ENCODE measurements around the gene KCNJ9.
A peak's percentile ranks its signal among the peaks of the same experiment; 100 is the strongest.

Gene KCNJ9

GRCh38 chr1:160061369-160062229 lies 19.7 kb upstream of the KCNJ9 start:
- Histone ChIP-seq H3K4me3 (ENCODE audit: severe bottlenecking) (no peak overlapping the region), H3K9me3 (ENCODE audit: severe bottlenecking) (no peaks in the 10 kb centered on the region)

DNA sequence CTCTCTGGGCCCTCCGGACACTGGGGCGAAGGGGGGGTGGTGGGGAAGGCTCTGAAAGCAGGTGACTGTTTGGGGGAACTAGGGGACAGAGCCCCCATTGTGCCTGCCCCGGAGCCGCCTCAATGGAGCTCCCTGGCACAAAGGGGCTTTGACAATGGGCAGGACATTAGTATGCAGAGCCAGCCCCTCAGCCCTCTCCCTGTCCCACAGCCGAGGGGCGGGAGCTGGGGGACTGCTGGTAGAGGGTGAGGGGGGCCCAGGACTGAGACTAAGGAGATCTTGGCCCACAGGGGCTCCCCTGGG lies 19.2 kb upstream of the KCNJ9 start:
- TF ChIP-seq, protein P1, sequence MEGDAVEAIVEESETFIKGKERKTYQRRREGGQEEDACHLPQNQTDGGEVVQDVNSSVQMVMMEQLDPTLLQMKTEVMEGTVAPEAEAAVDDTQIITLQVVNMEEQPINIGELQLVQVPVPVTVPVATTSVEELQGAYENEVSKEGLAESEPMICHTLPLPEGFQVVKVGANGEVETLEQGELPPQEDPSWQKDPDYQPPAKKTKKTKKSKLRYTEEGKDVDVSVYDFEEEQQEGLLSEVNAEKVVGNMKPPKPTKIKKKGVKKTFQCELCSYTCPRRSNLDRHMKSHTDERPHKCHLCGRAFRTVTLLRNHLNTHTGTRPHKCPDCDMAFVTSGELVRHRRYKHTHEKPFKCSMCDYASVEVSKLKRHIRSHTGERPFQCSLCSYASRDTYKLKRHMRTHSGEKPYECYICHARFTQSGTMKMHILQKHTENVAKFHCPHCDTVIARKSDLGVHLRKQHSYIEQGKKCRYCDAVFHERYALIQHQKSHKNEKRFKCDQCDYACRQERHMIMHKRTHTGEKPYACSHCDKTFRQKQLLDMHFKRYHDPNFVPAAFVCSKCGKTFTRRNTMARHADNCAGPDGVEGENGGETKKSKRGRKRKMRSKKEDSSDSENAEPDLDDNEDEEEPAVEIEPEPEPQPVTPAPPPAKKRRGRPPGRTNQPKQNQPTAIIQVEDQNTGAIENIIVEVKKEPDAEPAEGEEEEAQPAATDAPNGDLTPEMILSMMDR (IDR thresholded peaks at IDR 0.05; ENCODE audit: poor library complexity, severe bottlenecking) = no peak
- no peak overlapping the region for H3K27ac ChIP-seq (ENCODE audit: poor library complexity, severe bottlenecking)
- no peak for DNase-seq (ENCODE audit: low spot score)
- no peaks in the 10 kb centered on the region for H3K9me3 ChIP-seq (ENCODE audit: severe bottlenecking)
- H3K4me1 ChIP-seq (ENCODE audit: insufficient read depth, poor library complexity, severe bottlenecking) = no peaks in the 10 kb centered on the region
- H3K27me3 ChIP-seq (ENCODE audit: insufficient read depth, poor library complexity, severe bottlenecking) = no peaks in the 10 kb centered on the region
- no peaks in the 10 kb centered on the region for H3K36me3 ChIP-seq (ENCODE audit: low read depth)
- H3K4me3 ChIP-seq (ENCODE audit: severe bottlenecking) = no peak overlapping the region
- ATAC-seq (ENCODE audit: low read depth) = no peak

More at GRCh38 chr1:160061369-160062229, 19.7 kb upstream of the KCNJ9 start:
- Histone ChIP-seq H3K27ac (ENCODE audit: poor library complexity, severe bottlenecking) (no peak overlapping the region), H3K36me3 (ENCODE audit: low read depth) (no peaks in the 10 kb centered on the region), H3K27me3 (ENCODE audit: insufficient read depth, poor library complexity, severe bottlenecking) (no peaks in the 10 kb centered on the region), H3K4me1 (ENCODE audit: insufficient read depth, poor library complexity, severe bottlenecking) (no peaks in the 10 kb centered on the region)
- ATAC-seq (ENCODE audit: low read depth) (peak; percentile 62), DNase-seq (ENCODE audit: low spot score) (no peak)
- TF ChIP-seq, protein P1 (IDR thresholded peaks at IDR 0.05; ENCODE audit: poor library complexity, severe bottlenecking) = no peak

DNA sequence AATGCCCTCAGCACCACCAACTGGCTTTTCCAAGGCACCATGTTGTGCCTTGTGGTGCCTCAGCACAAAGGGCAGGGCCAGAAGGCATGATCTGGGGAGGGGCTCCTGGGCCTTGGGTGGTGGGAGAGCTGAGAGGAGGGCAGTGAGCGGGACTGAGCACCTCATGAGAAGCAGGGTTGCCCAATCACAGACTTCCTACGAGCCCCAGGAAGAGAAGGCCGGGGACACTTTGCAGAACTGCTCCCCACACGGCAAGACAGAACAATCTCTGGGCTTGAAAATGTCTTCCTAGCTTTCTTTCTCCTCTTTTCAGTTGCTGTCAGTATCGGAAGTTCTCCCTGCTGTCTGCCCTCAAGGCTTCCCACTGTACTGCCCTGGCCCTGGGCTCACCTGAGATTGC lies 18.2 kb upstream of the KCNJ9 start:
- H3K27ac ChIP-seq (ENCODE audit: poor library complexity, severe bottlenecking) = no peak overlapping the region
- no peak for DNase-seq (ENCODE audit: low spot score)
- no peaks in the 10 kb centered on the region for H3K4me1 ChIP-seq (ENCODE audit: insufficient read depth, poor library complexity, severe bottlenecking)
- TF ChIP-seq, protein P1 (IDR thresholded peaks at IDR 0.05; ENCODE audit: poor library complexity, severe bottlenecking) = no peak
- no peak overlapping the region for H3K4me3 ChIP-seq (ENCODE audit: severe bottlenecking)
- no peaks in the 10 kb centered on the region for H3K27me3 ChIP-seq (ENCODE audit: insufficient read depth, poor library complexity, severe bottlenecking)
- no peaks in the 10 kb centered on the region for H3K36me3 ChIP-seq (ENCODE audit: low read depth)
- H3K9me3 ChIP-seq (ENCODE audit: severe bottlenecking) = no peaks in the 10 kb centered on the region
- no peak for ATAC-seq (ENCODE audit: low read depth)

DNA sequence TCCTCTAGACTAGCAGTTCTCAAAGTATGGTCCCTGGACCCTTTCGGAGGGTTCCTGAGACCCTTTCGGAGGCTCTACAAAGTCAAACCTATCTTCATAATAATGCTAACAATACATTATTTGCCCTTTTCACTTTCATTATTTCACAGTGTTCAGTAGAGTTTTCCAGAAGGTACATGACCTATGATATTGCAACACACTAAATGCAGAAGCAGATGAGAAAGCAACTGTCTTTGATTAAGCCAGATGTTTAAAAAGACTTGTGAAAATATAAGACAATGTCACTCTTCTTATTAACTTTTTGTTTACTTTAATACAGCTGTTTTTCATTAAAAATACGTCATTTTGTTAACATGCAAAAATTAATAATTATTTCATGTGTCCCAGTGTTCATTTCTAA lies 17.2 kb upstream of the KCNJ9 start:
- no peaks in the 10 kb centered on the region for H3K36me3 ChIP-seq (ENCODE audit: low read depth)
- ATAC-seq (ENCODE audit: low read depth) (no peak), DNase-seq (ENCODE audit: low spot score) (no peak)
- no peaks in the 10 kb centered on the region for H3K4me1 ChIP-seq (ENCODE audit: insufficient read depth, poor library complexity, severe bottlenecking)
- no peaks in the 10 kb centered on the region for H3K27me3 ChIP-seq (ENCODE audit: insufficient read depth, poor library complexity, severe bottlenecking)
- no peak overlapping the region for H3K4me3 ChIP-seq (ENCODE audit: severe bottlenecking)
- H3K27ac ChIP-seq (ENCODE audit: poor library complexity, severe bottlenecking) = no peak overlapping the region
- TF ChIP-seq, protein P1 (IDR thresholded peaks at IDR 0.05; ENCODE audit: poor library complexity, severe bottlenecking) = no peak
- H3K9me3 ChIP-seq (ENCODE audit: severe bottlenecking) = no peaks in the 10 kb centered on the region

GRCh38 chr1:160064746-160065145 lies 16.6 kb upstream of the KCNJ9 start:
- H3K27me3 ChIP-seq (ENCODE audit: insufficient read depth, poor library complexity, severe bottlenecking) = no peaks in the 10 kb centered on the region
- H3K9me3 ChIP-seq (ENCODE audit: severe bottlenecking) = no peaks in the 10 kb centered on the region
- no peak overlapping the region for H3K4me3 ChIP-seq (ENCODE audit: severe bottlenecking)
- DNase-seq (ENCODE audit: low spot score) (no peak), ATAC-seq (ENCODE audit: low read depth) (no peak)
- H3K4me1 ChIP-seq (ENCODE audit: insufficient read depth, poor library complexity, severe bottlenecking) = no peaks in the 10 kb centered on the region
- TF ChIP-seq, protein P1 (IDR thresholded peaks at IDR 0.05; ENCODE audit: poor library complexity, severe bottlenecking) = no peak
- no peak overlapping the region for H3K27ac ChIP-seq (ENCODE audit: poor library complexity, severe bottlenecking)
- H3K36me3 ChIP-seq (ENCODE audit: low read depth) = no peaks in the 10 kb centered on the region

Measured in RWPE2 (cell line).